IMR-90 (cell line): Measurements from ENCODE around the gene ZNRF3. TPM values are rescaled to one million over a fixed set of nuclear protein-coding genes. Genes with fewer than 3 reads are reported as not detected.
A peak's percentile ranks its signal among the peaks of the same experiment; 100 is the strongest.
"Not testable (repeated sequence)": the region's sequence is repeated elsewhere in the genome, so short reads cannot be mapped to it uniquely, and the experiment has no call there.

Experiments
- ATAC-seq: fragments of 200-7000 bp; cut with Tn5 transposase; 2 replicates; pipeline ENCODE4 v1.9.1; 2020; ENCODE audit warnings: low read depth, mild to moderate bottlenecking, moderate library complexity
- BruUV-seq: library from RNA; stranded (reverse); fragments of 400-500 nt; replicated peaks from 2 replicates; lab custom pipeline; 2021; lab: Mats Ljungman, UMichigan
- CTCF ChIA-PET: fragments of 300-600 bp; formaldehyde crosslinking; extraction: SDS; loops from one replicate; lab custom pipeline; 2021; ENCODE audit warnings: antibody characterized with exemption; lab: Yijun Ruan, JAX
- POLR2A ChIA-PET: fragments of 300-600 bp; sonication (Branson Sonifier 250); formaldehyde crosslinking; loops from one replicate; lab custom pipeline; 2022; ENCODE audit warnings: antibody characterized with exemption; ENCODE audit not compliant: unreplicated experiment; lab: Charles Lee
- DNase-seq: peaks from one replicate; pipeline ENCODE4 v3.0.0; 2013
- H2AFZ ChIP-seq: replicated peaks from 2 replicates; pipeline ENCODE3; 2013; ENCODE audit warnings: low read length, mild to moderate bottlenecking; ENCODE audit not compliant: poor library complexity
- H2AK5ac ChIP-seq: 2 replicates; pipeline ENCODE4 v1.6.1; 2013; ENCODE audit warnings: low read depth, low read length, inconsistent platforms
- H2AK9ac ChIP-seq: replicated peaks from 2 replicates; pipeline ENCODE3; 2013; ENCODE audit warnings: mild to moderate bottlenecking, low read depth, low read length, moderate library complexity; ENCODE audit not compliant: poor library complexity
- H2BK120ac ChIP-seq: 2 replicates; pipeline ENCODE4 v1.6.1; 2013; ENCODE audit warnings: low read depth, low read length, inconsistent platforms
- H2BK15ac ChIP-seq: 3 replicates; pipeline ENCODE4 v1.6.1; 2013; ENCODE audit warnings: low read depth, low read length, inconsistent platforms
- H2BK20ac ChIP-seq: 2 replicates; pipeline ENCODE4 v1.6.1; 2013; ENCODE audit warnings: low read depth, mild to moderate bottlenecking, inconsistent platforms, low read length, moderate library complexity
- H2BK5ac ChIP-seq: 2 replicates; pipeline ENCODE4 v1.6.1; 2013; ENCODE audit warnings: mild to moderate bottlenecking, low read depth, low read length, inconsistent platforms; ENCODE audit not compliant: poor library complexity, severe bottlenecking
- H3K14ac ChIP-seq: replicated peaks from 2 replicates; pipeline ENCODE4 v1.6.1; 2013; ENCODE audit warnings: low read depth, low read length, inconsistent platforms
- H3K18ac ChIP-seq: 2 replicates; pipeline ENCODE4 v1.6.1; 2013; ENCODE audit warnings: low read depth, low read length, control low read depth
- H3K23ac ChIP-seq: 2 replicates; pipeline ENCODE4 v1.6.1; 2013; ENCODE audit warnings: low read depth, low read length, inconsistent platforms
- H3K27ac ChIP-seq: 2 replicates; pipeline ENCODE4 v1.5.1; 2013; ENCODE audit warnings: mild to moderate bottlenecking, control low read depth, low read length; ENCODE audit not compliant: insufficient read depth
- H3K27me3 ChIP-seq: 2 replicates; pipeline ENCODE4 v1.6.1; 2013; ENCODE audit warnings: low read length; ENCODE audit not compliant: control insufficient read depth, insufficient read depth
- H3K36me3 ChIP-seq: 2 replicates; pipeline ENCODE4 v1.6.1; 2013; ENCODE audit warnings: low read length, mixed read lengths; ENCODE audit not compliant: control insufficient read depth, insufficient read depth
- H3K4ac ChIP-seq: 2 replicates; pipeline ENCODE4 v1.6.1; 2013; ENCODE audit warnings: low read depth, low read length, inconsistent platforms
- H3K4me1 ChIP-seq: 2 replicates; pipeline ENCODE4 v1.6.1; 2013; ENCODE audit warnings: low read length, mixed read lengths; ENCODE audit not compliant: control insufficient read depth, insufficient read depth
- H3K4me2 ChIP-seq: 2 replicates; pipeline ENCODE4 v1.6.1; 2013; ENCODE audit warnings: low read depth, mild to moderate bottlenecking, control low read depth, low read length, moderate library complexity
- H3K4me3 ChIP-seq: 2 replicates; pipeline ENCODE4 v1.5.1; 2013; ENCODE audit warnings: low read depth, mild to moderate bottlenecking, control low read depth, low read length, moderate library complexity; ENCODE audit not compliant: insufficient read depth
- H3K56ac ChIP-seq: 2 replicates; pipeline ENCODE4 v1.6.1; 2013; ENCODE audit warnings: low read length, inconsistent platforms; ENCODE audit not compliant: insufficient read depth; ENCODE audit errors: extremely low read depth
- H3K79me1 ChIP-seq, 2 experiments: 2 replicates each; pipeline ENCODE4 v1.6.1; 2013; ENCODE audit warnings: low read length in 2 of 2, inconsistent platforms in 1 of 2, low read depth in 1 of 2
- H3K9ac ChIP-seq: 2 replicates; pipeline ENCODE4 v1.6.1; 2013; ENCODE audit warnings: low read depth, low read length, control low read depth
- H3K9me1 ChIP-seq: 2 replicates; pipeline ENCODE4 v1.6.1; 2013; ENCODE audit warnings: low read length, inconsistent platforms; ENCODE audit not compliant: insufficient read depth
- H3K9me3 ChIP-seq: 2 replicates; pipeline ENCODE4 v1.6.1; 2013; ENCODE audit warnings: low read length; ENCODE audit not compliant: control insufficient read depth, insufficient read depth
- H4K20me1 ChIP-seq: 2 replicates; pipeline ENCODE4 v1.6.1; 2013; ENCODE audit warnings: low read length, inconsistent platforms; ENCODE audit not compliant: insufficient read depth
- H4K5ac ChIP-seq: 2 replicates; pipeline ENCODE4 v1.6.1; 2013; ENCODE audit warnings: mild to moderate bottlenecking, low read depth, low read length, control low read depth
- H4K8ac ChIP-seq, 2 experiments: 2 replicates each; pipeline ENCODE4 v1.6.1; 2013; ENCODE audit warnings: low read depth in 2 of 2, low read length in 2 of 2, control low read depth in 1 of 2, inconsistent platforms in 1 of 2
- H4K91ac ChIP-seq: 2 replicates; pipeline ENCODE4 v1.6.1; 2013; ENCODE audit warnings: low read depth, low read length, inconsistent platforms; ENCODE audit not compliant: insufficient read depth
- CHD1 ChIP-seq: IDR thresholded peaks from 2 replicates; pipeline ENCODE4 v1.6.1; 2012; ENCODE audit warnings: low read depth, low read length, improper control_type of control experiment
- FOS ChIP-seq: fragments of 150-350 bp; IDR thresholded peaks from 2 replicates; pipeline ENCODE4 v1.6.1; 2016; ENCODE audit warnings: low read depth, low read length
- MAFK ChIP-seq: IDR thresholded peaks from 2 replicates; pipeline ENCODE4 v1.6.1; 2012; ENCODE audit warnings: low read depth, low read length, improper control_type of control experiment
- MAZ ChIP-seq: IDR thresholded peaks from 2 replicates; pipeline ENCODE4 v1.6.1; 2012; ENCODE audit warnings: low read depth, mild to moderate bottlenecking, low read length, improper control_type of control experiment, moderate library complexity, borderline replicate concordance
- MXI1 ChIP-seq: IDR thresholded peaks from 2 replicates; pipeline ENCODE4 v1.6.1; 2012; ENCODE audit warnings: low read depth, mild to moderate bottlenecking, low read length, moderate library complexity, borderline replicate concordance
- POLR2A ChIP-seq: IDR thresholded peaks from 2 replicates; pipeline ENCODE4 v1.6.1; 2012; ENCODE audit warnings: mild to moderate bottlenecking, low read depth, low read length
- RFX5 ChIP-seq: IDR thresholded peaks from 2 replicates; pipeline ENCODE4 v1.8.0; 2012; ENCODE audit warnings: low read depth, mild to moderate bottlenecking, low read length, moderate library complexity
- SMC3 ChIP-seq: fragments of 150-350 bp; IDR thresholded peaks from 2 replicates; pipeline ENCODE4 v1.6.1; 2016; ENCODE audit warnings: low read depth, mild to moderate bottlenecking, antibody characterized with exemption, low read length, moderate library complexity
- WGBS, 2 experiments: methylation state at CpG; one replicate each; pipeline versions ENCODE4 v1.1.5 to v1.1.7; 2013; ENCODE audit warnings: missing lambda C conversion rate in 2 of 2; ENCODE audit not compliant: insufficient read length in 1 of 2; ENCODE audit errors: extremely low coverage in 2 of 2; 5-methylcytosine and 5-hydroxymethylcytosine counted together
- dilution Hi-C: fragments of 300-500 bp; cut with HindIII; formaldehyde crosslinking; loops from one replicate; pipeline ENCODE4 v1.14.3; 2018; ENCODE audit warnings: low sequenced_read_pairs; ENCODE audit not compliant: unreplicated experiment
- in situ Hi-C: fragments of 300-500 bp; cut with MboI; formaldehyde crosslinking; loops from 3 replicates; pipeline ENCODE4 v1.14.3; 2019; ENCODE audit warnings: low sequenced_read_pairs, inconsistent platforms, mixed read lengths
- intact Hi-C: fragments of 100-400 bp; cut with micrococcal nuclease; formaldehyde crosslinking; loops from 2 replicates; pipeline ENCODE4 v1.10.0; 2022
- polyA plus RNA-seq, 3 experiments: library from polyadenylated mRNA; depleted of rRNA; stranded (reverse); fragments of >200 nt; gene quantifications; 2 replicates each; pipeline ENCODE4 v1.2.3, GENCODE V29; 2012; ENCODE audit warnings: low replicate concordance in 1 of 3
- total RNA-seq: library from RNA; depleted of rRNA; stranded (reverse); fragments of >200 nt; gene quantifications from 2 replicates; pipeline ENCODE4 v1.2.3, GENCODE V29; 2012

Gene ZNRF3
- total and polyA plus RNA-seq, 2 of the 4 experiments (the other 2 are of a cell fraction), result 1.4 to 2.4 TPM

DNA sequence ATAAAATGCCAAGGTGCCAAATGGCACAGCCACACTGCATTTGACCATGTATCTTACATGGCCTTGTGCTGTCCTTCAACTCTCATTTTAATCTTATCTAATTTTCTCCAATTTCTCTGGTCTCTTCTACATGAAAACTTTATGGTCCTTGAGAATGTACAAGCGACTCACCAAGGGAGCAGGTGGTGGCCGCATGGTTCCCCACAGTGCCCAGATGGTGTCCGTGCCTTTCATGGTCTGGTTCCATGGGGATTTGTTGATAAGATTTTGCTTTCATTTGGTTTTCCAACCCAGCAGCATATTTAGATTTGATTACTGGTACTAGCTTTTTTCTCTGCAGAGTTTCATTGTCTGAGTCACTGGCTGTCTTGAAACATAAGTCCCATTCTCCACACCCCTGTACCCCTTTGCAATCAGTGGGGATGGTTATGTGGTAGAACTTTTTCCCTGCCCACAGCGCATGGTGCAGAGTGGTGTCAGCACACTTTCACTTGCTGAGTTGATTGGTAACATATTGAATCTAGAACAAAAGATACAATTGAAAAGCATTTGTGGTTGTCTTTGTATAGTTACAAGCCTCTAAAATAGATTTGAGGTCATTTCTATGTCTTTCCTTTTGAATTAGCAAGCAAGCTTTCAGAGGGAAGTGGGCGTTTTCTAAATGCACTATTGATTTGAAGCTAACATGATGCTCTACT lies 24.1 kb downstream of the ZNRF3 start:
- no TSS peak for BruUV-seq
- 60% methylated on average over 1 of the region's 5 CpGs; no CpG with 5 or more reads in 1 of the 2 experiments for WGBS, 2 experiments
- no peak overlapping the region for H2AK9ac ChIP-seq
- no peak overlapping the region for H3K27ac ChIP-seq
- H3K9ac ChIP-seq, result no peak overlapping the region
- no peak overlapping the region for H3K4me2 ChIP-seq
- H3K4me1 ChIP-seq, result peaks cover 24% of the 10 kb centered on the region
- no peak overlapping the region for H4K91ac ChIP-seq
- in situ Hi-C loops (no loop called here), intact Hi-C loops (no loop called here), dilution Hi-C loops (no loop called here)
- H2BK120ac ChIP-seq, result no peak overlapping the region
- H3K9me3 ChIP-seq, result no peaks in the 10 kb centered on the region
- peaks cover 14 to 53% of the 10 kb centered on the region in 2 experiments for H3K79me1 ChIP-seq
- H2AFZ ChIP-seq, result no peak overlapping the region
- H2AK5ac ChIP-seq, result no peak overlapping the region
- H2BK20ac ChIP-seq, result no peak overlapping the region
- no peaks in the 10 kb centered on the region for H3K36me3 ChIP-seq
- no peaks in the 10 kb centered on the region for H3K27me3 ChIP-seq
- no peak overlapping the region for H2BK15ac ChIP-seq
- no peak overlapping the region for H3K18ac ChIP-seq
- DNase-seq (peak; percentile 16), ATAC-seq (no peak)
- no peak overlapping the region for H3K14ac ChIP-seq
- ChIA-PET POLR2A (interaction anchor here (0.6 kb wide), 1 partner anchor 23 kb away, joined by 3 read pairs; no protein-coding TSS in a partner anchor), CTCF (no interaction called here)
- H3K23ac ChIP-seq, result no peak overlapping the region
- H4K5ac ChIP-seq, result no peak overlapping the region
- peaks cover 18% of the 10 kb centered on the region for H3K9me1 ChIP-seq
- peaks cover 38% of the 10 kb centered on the region for H4K20me1 ChIP-seq
- H4K8ac ChIP-seq, result no peak overlapping the region
- H3K56ac ChIP-seq, result no peak overlapping the region
- H2BK5ac ChIP-seq, result no peak overlapping the region
- TF ChIP-seq MAFK (no peak), FOS (no peak), POLR2A (no peak), SMC3 (no peak), RFX5 (no peak), MAZ (no peak), MXI1 (no peak), CHD1 (no peak)
- H3K4ac ChIP-seq, result no peak overlapping the region
- no peak overlapping the region for H3K4me3 ChIP-seq

DNA sequence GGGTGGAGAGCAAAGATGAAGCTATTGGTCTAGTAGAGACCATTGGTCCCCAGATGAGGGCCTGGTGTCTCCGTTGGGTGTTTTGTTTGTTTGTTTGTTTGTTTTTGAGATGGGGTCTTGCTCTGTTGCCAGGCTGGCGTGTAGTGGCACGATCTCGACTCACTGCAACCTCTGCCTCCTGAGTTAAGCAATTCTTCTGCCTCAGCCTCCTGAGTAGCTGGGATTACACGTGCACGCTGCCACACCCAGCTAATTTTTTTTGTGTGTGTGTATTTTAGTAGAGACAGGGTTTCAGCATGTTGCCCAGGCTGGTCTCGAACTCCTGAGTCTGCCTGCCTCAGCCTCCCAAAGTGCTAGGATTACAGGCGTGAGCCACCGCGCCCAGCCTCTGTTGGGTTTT lies 25.4 kb downstream of the ZNRF3 start:
- H2AK9ac ChIP-seq, H2AFZ ChIP-seq, H4K5ac ChIP-seq, H3K23ac ChIP-seq, H2BK15ac ChIP-seq, H4K91ac ChIP-seq, DNase-seq, dilution Hi-C loops, H3K9me1 ChIP-seq, H3K27ac ChIP-seq, H3K4ac ChIP-seq, H4K8ac ChIP-seq, POLR2A ChIA-PET, H2BK120ac ChIP-seq, H3K9ac ChIP-seq, H3K56ac ChIP-seq, H3K4me2 ChIP-seq, H3K9me3 ChIP-seq, H2BK5ac ChIP-seq, H3K36me3 ChIP-seq, H3K4me3 ChIP-seq, H2AK5ac ChIP-seq, H3K18ac ChIP-seq, BruUV-seq, H2BK20ac ChIP-seq, ATAC-seq, intact Hi-C loops, H3K27me3 ChIP-seq, H3K14ac ChIP-seq, in situ Hi-C loops: not testable (repeated sequence)
- CTCF ChIA-PET, result interaction anchor here (0.6 kb wide), 2 partner anchors 10 to 127 kb away, joined by 3 read pairs; no protein-coding TSS in a partner anchor
- H3K4me1 ChIP-seq, result peaks cover 16% of the 10 kb centered on the region
- peaks cover 21 to 50% of the 10 kb centered on the region in 2 experiments for H3K79me1 ChIP-seq
- H4K20me1 ChIP-seq, result peaks cover 34% of the 10 kb centered on the region
- 93% methylated on average over 6 of the region's 10 CpGs; no CpG with 5 or more reads in 1 of the 2 experiments for WGBS, 2 experiments
